ENCODE measurements around the gene CNTNAP5. TPM values are rescaled to one million over a fixed set of nuclear protein-coding genes. Genes with fewer than 3 reads are reported as not detected.

The CNTNAP5 gene
- total and polyA plus RNA-seq, 4 donors: not detected

- no peak for TF ChIP-seq ATF3 (IDR thresholded peaks at IDR 0.05)
- TF ChIP-seq HNF4G (IDR thresholded peaks at IDR 0.05): peak; percentile 36
- peak in 1 of 2 donors; percentile 11 for TF ChIP-seq RAD21 (IDR thresholded peaks at IDR 0.05)
- no peak for TF ChIP-seq GABPA (IDR thresholded peaks at IDR 0.05 in 1 of 2, conservative IDR thresholded peaks at IDR 0.05 in 1 of 2)
- TF ChIP-seq HNF4A (conservative IDR thresholded peaks at IDR 0.05): peak; percentile 81 to 91
- TF ChIP-seq ZBTB33 (IDR thresholded peaks at IDR 0.05): no peak
- no peak for TF ChIP-seq FOXA1 (IDR thresholded peaks at IDR 0.05)
- TF ChIP-seq RXRA (IDR thresholded peaks at IDR 0.05): peak in 1 of 2 donors; percentile 41
- TF ChIP-seq TAF1 (conservative IDR thresholded peaks at IDR 0.05): no peak
- peak in 1 of 2 donors; percentile 38 for TF ChIP-seq EGR1 (IDR thresholded peaks at IDR 0.05; ENCODE audit: low read depth in 2 of 2)
- peak; percentile 26 for TF ChIP-seq SP1 (IDR thresholded peaks at IDR 0.05)
Observed at GRCh38 chr2:124343827-124344498, 318.9 kb downstream of the CNTNAP5 start (continued).

DNA sequence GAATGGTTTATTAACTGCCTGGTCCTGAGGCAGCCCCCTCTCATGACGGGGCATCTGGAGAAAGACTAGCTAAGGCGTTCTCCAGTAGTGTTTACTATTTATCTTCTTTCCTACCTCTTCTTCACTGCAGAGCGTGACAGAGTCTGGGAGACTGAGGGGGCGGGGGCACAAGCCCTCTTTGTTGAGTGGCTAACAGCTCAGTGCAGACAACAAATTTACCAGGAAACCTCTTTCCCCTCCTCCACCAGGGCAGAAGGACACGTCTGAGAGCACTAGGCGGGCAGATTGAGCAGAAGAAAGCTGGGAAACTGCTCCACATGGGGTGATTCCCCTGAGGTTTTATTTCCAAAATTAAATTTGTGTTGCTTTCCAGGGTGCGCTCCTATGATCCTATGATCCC, 322.1 kb downstream of the CNTNAP5 start:
- Histone ChIP-seq H3K9me3 (ENCODE audit: control insufficient read depth in 4 of 4, low read length in 3 of 4) (no peaks in the 10 kb centered on the region), H3K36me3 (ENCODE audit: control insufficient read depth in 4 of 4, insufficient read depth in 3 of 4, low read depth in 1 of 4, low read length in 3 of 4) (no peaks in the 10 kb centered on the region), H3K9ac (ENCODE audit: low read depth in 1 of 2, low read length in 2 of 2) (no peak overlapping the region), H3K4me1 (ENCODE audit: control insufficient read depth in 4 of 4, insufficient read depth in 4 of 4, low read length in 3 of 4) (peaks cover 0 to 14% (median 2%) of the 10 kb centered on the region in 4 donors), H3K27me3 (ENCODE audit: control insufficient read depth in 4 of 4, insufficient read depth in 4 of 4, low read length in 3 of 4) (no peaks in the 10 kb centered on the region), H3K4me3 (ENCODE audit: low read depth in 1 of 3, low read length in 3 of 3) (no peak overlapping the region), H3K27ac (ENCODE audit: low read depth in 1 of 2, low read length in 2 of 2) (no peak overlapping the region)
- 64% methylated on average over 7 of the region's 7 CpGs for WGBS
- DNase-seq (ENCODE audit: low spot score): no peak
- TF ChIP-seq SP1 (IDR thresholded peaks at IDR 0.05): no peak
- no peak for TF ChIP-seq EGR1 (IDR thresholded peaks at IDR 0.05; ENCODE audit: low read depth in 2 of 2)
- no peak for TF ChIP-seq FOXA1 (IDR thresholded peaks at IDR 0.05)
- TF ChIP-seq HNF4G (IDR thresholded peaks at IDR 0.05): no peak
- TF ChIP-seq GABPA (IDR thresholded peaks at IDR 0.05 in 1 of 2, conservative IDR thresholded peaks at IDR 0.05 in 1 of 2): no peak
- no peak for TF ChIP-seq HNF4A (conservative IDR thresholded peaks at IDR 0.05)
- no peak for TF ChIP-seq FOXA2 (IDR thresholded peaks at IDR 0.05)
- TF ChIP-seq TAF1 (conservative IDR thresholded peaks at IDR 0.05): no peak
- TF ChIP-seq RXRA (IDR thresholded peaks at IDR 0.05): no peak
- no peak for TF ChIP-seq JUND (IDR thresholded peaks at IDR 0.05)
- no peak for TF ChIP-seq ATF3 (IDR thresholded peaks at IDR 0.05)
- TF ChIP-seq REST (IDR thresholded peaks at IDR 0.05): no peak
- TF ChIP-seq CTCF (IDR thresholded peaks at IDR 0.05; ENCODE audit: low read depth, low read length, missing input control): no peak
- no peak for TF ChIP-seq YY1 (IDR thresholded peaks at IDR 0.05)
